ENCODE results near the gene PXDC1.

Gene PXDC1, protein sequence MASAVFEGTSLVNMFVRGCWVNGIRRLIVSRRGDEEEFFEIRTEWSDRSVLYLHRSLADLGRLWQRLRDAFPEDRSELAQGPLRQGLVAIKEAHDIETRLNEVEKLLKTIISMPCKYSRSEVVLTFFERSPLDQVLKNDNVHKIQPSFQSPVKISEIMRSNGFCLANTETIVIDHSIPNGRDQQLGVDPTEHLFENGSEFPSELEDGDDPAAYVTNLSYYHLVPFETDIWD

DNA sequence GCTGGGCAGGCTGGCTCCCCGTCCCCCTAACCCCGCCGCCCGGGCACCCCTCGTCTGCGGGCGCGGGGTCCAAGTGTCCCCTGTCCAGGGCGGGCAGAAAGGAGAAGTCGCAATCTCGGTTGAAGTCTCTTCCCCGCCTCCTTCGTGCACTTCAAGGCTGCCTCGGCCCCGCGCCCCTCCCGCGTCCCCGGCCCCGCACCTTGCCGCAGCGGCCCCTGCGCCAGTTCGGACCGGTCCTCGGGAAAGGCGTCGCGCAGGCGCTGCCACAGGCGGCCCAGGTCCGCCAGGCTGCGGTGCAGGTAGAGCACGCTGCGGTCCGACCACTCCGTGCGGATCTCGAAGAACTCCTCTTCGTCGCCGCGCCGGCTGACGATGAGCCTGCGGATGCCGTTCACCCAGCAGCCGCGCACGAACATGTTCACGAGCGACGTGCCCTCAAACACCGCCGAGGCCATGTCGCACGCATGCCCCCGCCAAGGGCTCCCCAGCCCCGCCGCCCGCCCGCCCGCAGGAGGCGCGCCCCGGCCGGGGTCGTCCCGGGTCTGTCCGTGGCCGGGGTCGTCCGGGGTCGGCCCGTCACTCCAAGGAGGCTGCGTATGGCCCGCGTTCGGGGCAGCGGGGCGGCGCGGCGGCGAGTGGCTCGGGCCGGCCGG lies at the start of gene PXDC1:
Gene PXDC1, minus strand, starts transcription at position 637 of the 653 bp plus-strand sequence. Its CDS starts 182 bp downstream, at position 455.
- in situ Hi-C loops (cut with HindIII; ENCODE audit: low pct_ligation_motif_present, low pct_unique_long_range_greater_than_20kb, low sequenced_read_pairs), result no loop called here
- DNase-seq, result peak; percentile 21

DNA sequence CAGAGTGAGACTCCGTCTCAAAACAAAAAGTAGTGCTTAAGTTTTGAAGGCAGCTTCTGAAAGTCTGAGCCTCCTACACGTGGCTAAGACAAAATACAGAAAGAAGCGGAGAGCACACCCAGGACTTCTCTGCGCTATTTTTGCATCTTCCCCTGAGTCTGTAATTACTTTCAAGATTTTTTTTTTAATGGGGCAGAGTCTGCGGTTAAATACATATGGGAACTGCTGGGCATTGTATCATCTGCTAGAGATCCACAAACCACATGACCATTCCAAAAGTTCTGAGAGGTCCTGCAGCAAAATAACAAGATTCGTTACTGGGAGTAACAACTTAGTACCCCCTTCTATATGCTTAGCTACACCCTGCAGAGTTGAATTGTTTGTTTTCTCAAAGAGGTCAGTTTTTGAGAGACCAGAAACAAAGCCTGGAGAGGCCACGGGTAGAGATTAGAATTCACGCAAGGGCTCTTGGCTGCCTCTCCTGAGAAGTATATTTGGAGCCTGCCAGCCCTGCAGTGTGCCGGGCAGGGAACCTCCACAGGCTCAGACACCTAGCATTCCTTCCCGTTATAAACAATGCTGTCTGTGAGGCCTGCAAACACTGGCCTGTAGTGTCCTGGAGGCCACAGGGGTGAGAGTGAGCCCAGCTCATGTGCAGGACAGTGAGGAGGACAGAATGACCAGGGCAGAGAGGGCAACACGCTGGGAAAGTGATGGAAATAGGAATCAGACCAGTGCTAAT lies 49.5 kb upstream of the PXDC1 start:
- no peak for DNase-seq
- in situ Hi-C loops (cut with HindIII; ENCODE audit: low pct_ligation_motif_present, low pct_unique_long_range_greater_than_20kb, low sequenced_read_pairs), result no loop called here

GRCh38 chr6:3799719-3800118 lies 48.2 kb upstream of the PXDC1 start:
- in situ Hi-C loops (cut with HindIII; ENCODE audit: low pct_ligation_motif_present, low pct_unique_long_range_greater_than_20kb, low sequenced_read_pairs), result no loop called here
- DNase-seq, result no peak

- peak; percentile 72 for DNase-seq
- in situ Hi-C loops (cut with HindIII; ENCODE audit: low pct_ligation_motif_present, low pct_unique_long_range_greater_than_20kb, low sequenced_read_pairs), result no loop called here
Measured at GRCh38 chr6:3798055-3798919, 46.8 kb upstream of the PXDC1 start.

GRCh38 chr6:3797231-3798054 lies 45.9 kb upstream of the PXDC1 start:
- in situ Hi-C loops (cut with HindIII; ENCODE audit: low pct_ligation_motif_present, low pct_unique_long_range_greater_than_20kb, low sequenced_read_pairs), result no loop called here
- peak; percentile 93 for DNase-seq

GRCh38 chr6:3796719-3797041 lies 45.2 kb upstream of the PXDC1 start:
- DNase-seq, result no peak
- in situ Hi-C loops (cut with HindIII; ENCODE audit: low pct_ligation_motif_present, low pct_unique_long_range_greater_than_20kb, low sequenced_read_pairs), result no loop called here

DNA sequence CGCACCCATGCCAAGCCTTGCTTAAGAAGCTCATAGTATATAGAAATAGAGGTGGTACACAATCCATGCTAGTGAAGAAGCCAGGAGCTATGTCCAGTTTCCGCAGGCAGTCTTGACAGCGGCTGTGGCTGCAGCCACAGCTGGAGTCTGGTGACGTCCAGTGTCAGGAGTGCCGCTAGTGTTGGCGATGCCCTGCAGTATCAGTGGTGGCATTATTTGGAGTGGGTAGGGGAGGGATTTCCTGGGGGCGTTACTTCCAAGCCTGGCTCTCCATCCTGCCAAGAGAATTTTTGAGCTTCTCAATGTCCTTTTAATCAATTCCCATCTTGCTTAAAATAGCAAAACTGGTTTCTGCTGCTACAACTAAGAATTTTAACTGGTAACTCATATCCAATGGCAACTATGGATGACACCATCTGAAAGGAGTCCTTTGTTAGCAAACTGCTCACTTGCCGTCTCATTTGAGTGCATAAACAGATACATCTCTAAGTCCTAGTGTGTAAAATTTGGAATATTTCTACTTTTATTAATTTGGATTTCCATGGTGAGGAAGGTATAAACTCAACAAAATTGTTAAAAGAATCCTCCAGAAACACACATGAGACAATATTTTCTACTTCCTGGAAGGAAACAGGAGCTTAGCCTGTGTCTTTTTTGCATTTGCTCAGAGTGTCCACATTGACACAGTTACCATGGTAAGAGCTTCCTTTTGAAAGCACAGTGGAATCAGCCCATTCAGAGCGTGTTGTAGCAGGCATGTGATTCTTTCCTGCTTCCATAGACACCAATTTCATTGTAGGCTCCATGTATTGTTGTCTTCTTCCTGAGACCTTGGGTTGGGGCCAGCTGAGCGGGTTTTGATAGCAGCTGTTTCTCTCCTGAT lies 44.6 kb upstream of the PXDC1 start:
- in situ Hi-C loops (cut with HindIII; ENCODE audit: low pct_ligation_motif_present, low pct_unique_long_range_greater_than_20kb, low sequenced_read_pairs), result no loop called here
- no peak for DNase-seq

DNA sequence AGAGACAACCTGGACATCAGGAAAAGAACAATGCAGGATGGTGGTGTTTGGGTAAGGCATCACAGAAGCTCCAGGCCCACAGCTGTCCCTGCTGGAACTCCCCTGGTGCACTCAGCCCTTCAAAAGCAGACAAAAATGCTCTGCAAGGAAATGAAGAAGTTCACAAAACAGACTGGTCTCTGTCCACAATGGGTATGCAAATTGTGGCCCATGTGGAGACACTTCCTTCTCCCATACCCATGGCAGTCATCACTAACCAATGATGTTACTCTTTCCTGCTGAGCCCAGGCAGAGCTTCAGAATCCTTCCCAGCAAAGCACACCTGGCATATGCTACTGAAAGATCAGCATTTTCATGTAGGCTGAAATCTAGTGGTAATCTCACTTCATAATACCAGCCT lies 42.6 kb upstream of the PXDC1 start:
- in situ Hi-C loops (cut with HindIII; ENCODE audit: low pct_ligation_motif_present, low pct_unique_long_range_greater_than_20kb, low sequenced_read_pairs), result no loop called here
- DNase-seq, result no peak

DNA sequence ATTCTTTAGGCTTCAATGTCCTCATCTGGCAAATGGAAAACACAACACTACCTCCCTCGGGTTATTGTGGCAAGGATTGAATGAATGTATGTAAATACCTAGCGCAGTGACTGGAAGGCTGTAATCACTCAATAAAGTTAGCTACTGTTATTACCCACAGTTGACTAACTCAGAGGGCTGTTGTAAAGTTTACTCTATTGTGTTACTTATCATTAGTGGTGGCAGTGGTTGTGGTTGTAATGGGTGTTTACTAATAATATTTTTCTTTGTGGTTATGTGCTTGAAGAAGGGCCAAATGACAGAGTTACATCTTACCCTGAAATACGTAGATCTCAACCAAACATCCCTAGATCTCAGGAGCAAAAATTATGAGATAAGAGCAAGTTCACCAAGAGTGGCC lies 42.0 kb upstream of the PXDC1 start:
- DNase-seq, result no peak
- in situ Hi-C loops (cut with HindIII; ENCODE audit: low pct_ligation_motif_present, low pct_unique_long_range_greater_than_20kb, low sequenced_read_pairs), result no loop called here

DNA sequence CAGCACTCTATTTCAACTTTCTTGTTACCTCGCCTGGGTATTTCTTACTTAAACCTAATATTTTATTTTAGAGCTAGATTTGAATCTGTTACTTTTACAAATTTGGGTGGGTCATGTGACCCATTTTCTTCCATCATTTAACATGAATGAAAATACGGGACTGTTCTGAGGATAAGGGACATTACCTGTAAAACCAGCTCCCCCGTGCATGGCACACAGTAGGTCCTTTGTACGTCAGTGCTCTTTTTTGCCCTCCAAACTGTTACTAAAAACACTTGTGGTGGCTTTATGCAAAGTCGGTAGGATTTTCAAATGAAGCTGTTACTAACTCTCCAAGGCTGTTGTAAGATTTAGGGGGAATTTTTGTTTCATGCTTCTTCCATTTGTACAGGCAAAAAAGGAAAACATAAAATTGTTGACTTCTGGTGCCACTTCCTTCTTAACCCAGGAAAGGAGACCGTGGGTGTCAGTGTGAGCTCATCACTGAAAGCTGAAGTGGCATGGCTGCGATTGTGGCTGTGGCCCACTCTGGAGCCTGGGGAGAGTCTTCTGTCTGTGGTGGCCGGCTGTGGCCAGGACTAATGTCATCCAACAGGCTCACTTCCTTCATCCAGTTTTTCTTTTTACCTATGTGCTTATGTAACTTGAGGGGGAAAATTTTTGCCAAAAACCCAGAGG lies 40.2 kb upstream of the PXDC1 start:
- in situ Hi-C loops (cut with HindIII; ENCODE audit: low pct_ligation_motif_present, low pct_unique_long_range_greater_than_20kb, low sequenced_read_pairs), result no loop called here
- DNase-seq, result no peak

GRCh38 chr6:3789896-3790558 lies 38.5 kb upstream of the PXDC1 start:
- no peak for DNase-seq
- in situ Hi-C loops (cut with HindIII; ENCODE audit: low pct_ligation_motif_present, low pct_unique_long_range_greater_than_20kb, low sequenced_read_pairs), result no loop called here

- in situ Hi-C loops (cut with HindIII; ENCODE audit: low pct_ligation_motif_present, low pct_unique_long_range_greater_than_20kb, low sequenced_read_pairs), result no loop called here
- DNase-seq, result no peak
Measured at GRCh38 chr6:3789018-3789895, 37.7 kb upstream of the PXDC1 start.

DNA sequence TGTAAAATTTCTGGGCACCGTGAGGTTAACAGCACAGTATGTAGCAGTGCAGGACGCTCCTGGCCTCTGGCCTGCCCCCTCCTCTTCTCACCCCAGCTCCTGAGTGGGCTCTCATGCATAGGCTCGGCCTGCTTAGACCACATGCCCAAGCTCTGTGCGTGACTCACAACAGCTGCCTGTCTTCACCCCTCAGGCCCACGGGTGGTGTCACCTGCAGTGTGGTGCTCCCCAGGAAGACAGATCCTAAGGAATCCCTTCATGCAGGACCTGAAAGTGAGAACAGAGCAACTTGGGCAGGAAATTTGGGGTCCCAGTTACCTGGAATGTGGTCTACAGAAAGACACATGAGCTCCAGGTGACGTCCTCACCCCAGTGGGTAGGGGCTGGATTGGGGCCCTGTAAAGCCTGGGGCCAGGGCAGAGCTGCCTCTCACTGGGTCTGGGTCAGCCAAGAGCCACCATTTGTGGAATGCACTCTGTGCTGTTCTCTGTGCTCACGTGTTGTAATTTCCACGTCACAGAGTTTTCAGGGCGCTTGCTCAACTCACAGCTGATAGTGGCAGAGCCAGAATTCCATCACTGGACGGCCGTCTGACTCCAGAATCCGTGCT lies 37.0 kb upstream of the PXDC1 start:
- DNase-seq, result no peak
- in situ Hi-C loops (cut with HindIII; ENCODE audit: low pct_ligation_motif_present, low pct_unique_long_range_greater_than_20kb, low sequenced_read_pairs), result no loop called here

GRCh38 chr6:3786141-3786540 lies 34.6 kb upstream of the PXDC1 start:
- in situ Hi-C loops (cut with HindIII; ENCODE audit: low pct_ligation_motif_present, low pct_unique_long_range_greater_than_20kb, low sequenced_read_pairs), result no loop called here
- no peak for DNase-seq

DNA sequence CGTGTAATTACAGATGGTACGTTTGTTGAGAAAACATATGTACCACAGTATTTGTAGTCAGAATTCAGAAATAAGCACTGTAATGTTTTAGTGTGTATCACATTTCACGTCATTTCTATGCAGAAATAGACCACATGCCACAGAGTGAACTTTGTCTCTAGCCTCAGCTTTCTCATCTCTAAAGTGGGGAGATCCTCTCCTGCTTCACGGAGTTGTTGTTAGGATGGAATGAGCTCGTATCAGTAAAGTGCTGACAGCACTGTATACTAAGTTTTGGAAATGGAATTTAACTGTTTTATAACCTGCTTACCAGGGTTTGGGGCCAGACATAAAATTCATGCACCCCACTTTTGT lies 34.2 kb upstream of the PXDC1 start:
- no peak for DNase-seq
- in situ Hi-C loops (cut with HindIII; ENCODE audit: low pct_ligation_motif_present, low pct_unique_long_range_greater_than_20kb, low sequenced_read_pairs), result no loop called here
